ENCODE results near the gene STMN1. TPM values are rescaled to one million over a fixed set of nuclear protein-coding genes. Genes with fewer than 3 reads are reported as not detected.

The STMN1 gene
- total RNA-seq, 2 experiments from 2014 or later: 25.2 to 25.6 TPM

DNA sequence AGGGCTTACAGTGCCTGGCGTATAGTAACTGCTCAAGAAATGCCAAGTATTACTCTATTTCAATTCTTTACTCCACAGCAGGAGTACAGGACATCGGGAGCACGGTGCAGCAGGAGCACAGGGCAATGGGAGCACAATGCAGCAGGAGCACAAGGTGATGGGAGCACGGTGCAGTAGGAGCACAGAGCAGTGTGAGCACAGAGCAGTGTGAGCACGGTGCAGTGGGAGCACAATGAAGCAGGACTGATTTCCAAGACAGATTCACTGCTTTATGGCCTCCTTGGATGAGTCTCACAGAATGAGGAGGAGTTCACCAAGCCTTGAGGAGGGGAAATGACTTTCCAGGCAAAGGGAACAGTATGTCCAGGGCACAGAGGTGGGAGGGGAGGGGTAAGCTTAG is 25.7 kb downstream of the STMN1 start:
- Mint-ChIP-seq H3K27ac (no peak overlapping the region), H3K9me3 (no peaks in the 10 kb centered on the region), H3K4me1 (ENCODE audit: low read depth) (peaks cover 5% of the 10 kb centered on the region), H3K36me3 (ENCODE audit: low read depth) (no peaks in the 10 kb centered on the region), H3K27me3 (no peaks in the 10 kb centered on the region), H3K4me3 (no peak overlapping the region)
- TF ChIP-seq, protein P1, sequence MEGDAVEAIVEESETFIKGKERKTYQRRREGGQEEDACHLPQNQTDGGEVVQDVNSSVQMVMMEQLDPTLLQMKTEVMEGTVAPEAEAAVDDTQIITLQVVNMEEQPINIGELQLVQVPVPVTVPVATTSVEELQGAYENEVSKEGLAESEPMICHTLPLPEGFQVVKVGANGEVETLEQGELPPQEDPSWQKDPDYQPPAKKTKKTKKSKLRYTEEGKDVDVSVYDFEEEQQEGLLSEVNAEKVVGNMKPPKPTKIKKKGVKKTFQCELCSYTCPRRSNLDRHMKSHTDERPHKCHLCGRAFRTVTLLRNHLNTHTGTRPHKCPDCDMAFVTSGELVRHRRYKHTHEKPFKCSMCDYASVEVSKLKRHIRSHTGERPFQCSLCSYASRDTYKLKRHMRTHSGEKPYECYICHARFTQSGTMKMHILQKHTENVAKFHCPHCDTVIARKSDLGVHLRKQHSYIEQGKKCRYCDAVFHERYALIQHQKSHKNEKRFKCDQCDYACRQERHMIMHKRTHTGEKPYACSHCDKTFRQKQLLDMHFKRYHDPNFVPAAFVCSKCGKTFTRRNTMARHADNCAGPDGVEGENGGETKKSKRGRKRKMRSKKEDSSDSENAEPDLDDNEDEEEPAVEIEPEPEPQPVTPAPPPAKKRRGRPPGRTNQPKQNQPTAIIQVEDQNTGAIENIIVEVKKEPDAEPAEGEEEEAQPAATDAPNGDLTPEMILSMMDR (IDR thresholded peaks at IDR 0.05): no peak
- Histone ChIP-seq H3K36me3 (ENCODE audit: insufficient read depth, low read length) (no peaks in the 10 kb centered on the region), H3K27ac (ENCODE audit: low read depth in 1 of 2, low read length in 2 of 2) (no peak overlapping the region), H3K27me3 (ENCODE audit: control insufficient read depth in 1 of 2, insufficient read depth in 2 of 2, low read length in 2 of 2) (no peaks in the 10 kb centered on the region), H3K4me1 (ENCODE audit: insufficient read depth, low read length) (peaks cover 5% of the 10 kb centered on the region), H3K4me3 (ENCODE audit: low read length) (no peak overlapping the region), H3K9me3 (ENCODE audit: control insufficient read depth in 1 of 2, insufficient read depth in 1 of 2, low read length in 2 of 2) (no peaks in the 10 kb centered on the region)
- DNase-seq (no peak), ATAC-seq (ENCODE audit: poor library complexity) (no peak)
- intact Hi-C loops (cut with DNase I, micrococcal nuclease): no loop called here
- ChIA-PET CTCF (no interaction called here), POLR2A (no interaction called here)

DNA sequence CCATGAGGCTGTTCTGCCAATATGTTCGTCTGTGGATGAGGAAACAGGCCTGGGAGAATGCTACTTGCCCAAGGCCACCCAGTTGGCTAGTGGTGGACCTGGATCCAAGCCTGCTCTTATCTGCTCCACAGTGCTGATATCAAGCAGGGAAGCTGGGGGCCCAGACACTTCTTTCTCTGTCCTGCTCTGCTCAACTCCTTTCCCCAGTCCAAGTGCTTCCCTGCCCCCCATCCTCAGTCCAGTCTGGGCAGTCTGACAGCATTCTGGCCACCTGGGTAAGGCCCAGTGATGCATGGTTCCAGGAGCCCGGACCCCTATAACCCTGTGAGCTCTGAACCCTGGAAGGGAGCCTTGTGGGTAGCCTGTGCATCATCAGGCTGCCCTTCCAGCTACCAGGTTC is 26.5 kb downstream of the STMN1 start:
- Mint-ChIP-seq H3K4me1 (ENCODE audit: low read depth) (peaks cover 10% of the 10 kb centered on the region), H3K27me3 (no peaks in the 10 kb centered on the region), H3K9me3 (no peaks in the 10 kb centered on the region), H3K4me3 (no peak overlapping the region), H3K27ac (no peak overlapping the region), H3K36me3 (ENCODE audit: low read depth) (no peaks in the 10 kb centered on the region)
- Histone ChIP-seq H3K4me1 (ENCODE audit: insufficient read depth, low read length) (peaks cover 11% of the 10 kb centered on the region), H3K27ac (ENCODE audit: low read depth in 1 of 2, low read length in 2 of 2) (no peak overlapping the region), H3K4me3 (ENCODE audit: low read length) (no peak overlapping the region), H3K9me3 (ENCODE audit: control insufficient read depth in 1 of 2, insufficient read depth in 1 of 2, low read length in 2 of 2) (no peaks in the 10 kb centered on the region), H3K27me3 (ENCODE audit: control insufficient read depth in 1 of 2, insufficient read depth in 2 of 2, low read length in 2 of 2) (no peaks in the 10 kb centered on the region), H3K36me3 (ENCODE audit: insufficient read depth, low read length) (no peaks in the 10 kb centered on the region)
- DNase-seq (no peak), ATAC-seq (ENCODE audit: poor library complexity) (no peak)
- CTCF ChIA-PET: no interaction called here
- intact Hi-C loops (cut with DNase I, micrococcal nuclease): loop anchor here in 1 of 2 experiments (5.0 kb wide), 2 partner anchors 42 to 57 kb away; no protein-coding TSS in a partner anchor
- POLR2A ChIA-PET: no interaction called here
- TF ChIP-seq, protein P1 (IDR thresholded peaks at IDR 0.05): no peak

DNA sequence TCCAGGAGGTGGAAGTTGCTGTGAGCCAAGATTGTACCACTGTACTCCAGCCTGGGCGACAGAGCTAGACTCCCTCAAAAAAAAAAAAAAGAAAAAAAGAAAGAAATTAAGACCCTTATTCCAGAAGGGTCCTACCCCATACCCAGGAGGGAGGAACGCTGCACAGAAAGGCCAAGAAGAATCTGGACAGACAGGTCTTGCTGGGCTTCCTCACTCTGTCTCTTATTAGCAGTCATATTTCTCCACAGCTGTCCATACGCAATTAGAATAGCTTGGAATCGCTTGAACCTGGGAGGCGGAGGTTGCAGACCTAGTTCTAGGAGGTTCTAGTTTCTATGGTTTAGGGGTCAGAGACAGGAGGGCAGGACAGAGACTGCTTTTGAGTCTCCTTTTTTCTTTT is 27.5 kb downstream of the STMN1 start:
- no peaks in the 10 kb centered on the region for H3K36me3 Mint-ChIP-seq (ENCODE audit: low read depth)
- ATAC-seq (ENCODE audit: poor library complexity) (no peak), DNase-seq (no peak)
- intact Hi-C loops (cut with DNase I, micrococcal nuclease): loop anchor here in 1 of 2 experiments (5.0 kb wide), 2 partner anchors 41 to 56 kb away; no protein-coding TSS in a partner anchor
- no peaks in the 10 kb centered on the region for H3K27me3 Mint-ChIP-seq
- no peaks in the 10 kb centered on the region for H3K9me3 Mint-ChIP-seq
- ChIA-PET CTCF (no interaction called here), POLR2A (interaction anchor here (0.7 kb wide), 1 partner anchor 111 kb away, joined by 3 read pairs; no protein-coding TSS in a partner anchor)
- H3K27ac Mint-ChIP-seq: no peak overlapping the region
- Histone ChIP-seq H3K4me1 (ENCODE audit: insufficient read depth, low read length) (peaks cover 17% of the 10 kb centered on the region), H3K27me3 (ENCODE audit: control insufficient read depth in 1 of 2, insufficient read depth in 2 of 2, low read length in 2 of 2) (no peaks in the 10 kb centered on the region), H3K27ac (ENCODE audit: low read depth in 1 of 2, low read length in 2 of 2) (no peak overlapping the region), H3K36me3 (ENCODE audit: insufficient read depth, low read length) (no peaks in the 10 kb centered on the region), H3K9me3 (ENCODE audit: control insufficient read depth in 1 of 2, insufficient read depth in 1 of 2, low read length in 2 of 2) (no peaks in the 10 kb centered on the region), H3K4me3 (ENCODE audit: low read length) (no peak overlapping the region)
- H3K4me3 Mint-ChIP-seq: no peak overlapping the region
- TF ChIP-seq, protein P1 (IDR thresholded peaks at IDR 0.05): no peak
- peaks cover 10% of the 10 kb centered on the region for H3K4me1 Mint-ChIP-seq (ENCODE audit: low read depth)

Measured in CD4-positive, alpha-beta T cell (primary cell).